HepG2 (cell line): ENCODE measurements around the gene DLST.

Source experiments
- ADNP ChIP-seq: sonication (generic); formaldehyde crosslinking; IDR thresholded peaks from 2 replicates; pipeline ENCODE4 v1.4.0; 2020; ENCODE audit warnings: missing genetic modification reagents
- EZH2 ChIP-seq: conservative IDR thresholded peaks from 2 replicates; pipeline ENCODE4 v1.6.1; 2012; ENCODE audit warnings: mild to moderate bottlenecking, low read depth, low read length, moderate library complexity
- MYC ChIP-seq: sonication (generic); formaldehyde crosslinking; IDR thresholded peaks from 2 replicates; pipeline ENCODE4 v1.9.0; 2021; ENCODE audit warnings: missing genetic modification reagents, borderline replicate concordance
- POLR2A ChIP-seq, 2 experiments: IDR thresholded peaks; 2 replicates each; pipeline ENCODE4 v1.6.1; 2011; ENCODE audit warnings: low read depth in 2 of 2, low read length in 2 of 2, mild to moderate bottlenecking in 1 of 2, moderate library complexity in 1 of 2; ENCODE audit not compliant: insufficient read depth in 1 of 2
- SAP130 ChIP-seq: IDR thresholded peaks from 2 replicates; pipeline ENCODE4 v1.6.1; 2016; ENCODE audit warnings: low read depth
- TCF7L2 ChIP-seq: IDR thresholded peaks from 2 replicates; pipeline ENCODE4 v1.6.1; 2011; ENCODE audit warnings: mild to moderate bottlenecking, low read depth, low read length, moderate library complexity
- ZFAT ChIP-seq: sonication (generic); formaldehyde crosslinking; conservative IDR thresholded peaks from 2 replicates; pipeline ENCODE4 v1.8.1; 2023; ENCODE audit warnings: missing genetic modification reagents, inconsistent platforms
- ZNF496 ChIP-seq: sonication (generic); formaldehyde crosslinking; IDR thresholded peaks from 2 replicates; pipeline ENCODE4 v1.8.1; 2023; ENCODE audit warnings: mild to moderate bottlenecking, moderate library complexity, missing genetic modification reagents; ENCODE audit not compliant: insufficient replicate concordance
- ZNF678 ChIP-seq: sonication (generic); formaldehyde crosslinking; IDR thresholded peaks from 2 replicates; pipeline ENCODE4 v1.4.0; 2020; ENCODE audit warnings: mild to moderate bottlenecking, missing genetic modification reagents
- TF ChIP-seq, protein P1 (sequence below): sonication (generic); formaldehyde crosslinking; IDR thresholded peaks from 2 replicates; pipeline ENCODE4 v1.5.0; 2020; ENCODE audit warnings: mild to moderate bottlenecking, missing genetic modification reagents, moderate library complexity
- TF ChIP-seq, protein P2 (sequence below): sonication (generic); formaldehyde crosslinking; IDR thresholded peaks from 2 replicates; pipeline ENCODE4 v1.4.0; 2020; ENCODE audit warnings: missing genetic modification reagents
- TF ChIP-seq, protein P3 (sequence below): IDR thresholded peaks from 2 replicates; pipeline ENCODE4 v1.6.1; 2012; ENCODE audit warnings: inconsistent platforms
- TF ChIP-seq, protein P4 (sequence below): sonication (generic); formaldehyde crosslinking; IDR thresholded peaks from 2 replicates; pipeline ENCODE4 v1.8.1; 2023; ENCODE audit warnings: mild to moderate bottlenecking, missing genetic modification reagents
- TF ChIP-seq, protein P5 (sequence below): sonication (generic); formaldehyde crosslinking; IDR thresholded peaks from 2 replicates; pipeline ENCODE4 v1.4.0; 2020; ENCODE audit warnings: missing genetic modification reagents

DNA sequence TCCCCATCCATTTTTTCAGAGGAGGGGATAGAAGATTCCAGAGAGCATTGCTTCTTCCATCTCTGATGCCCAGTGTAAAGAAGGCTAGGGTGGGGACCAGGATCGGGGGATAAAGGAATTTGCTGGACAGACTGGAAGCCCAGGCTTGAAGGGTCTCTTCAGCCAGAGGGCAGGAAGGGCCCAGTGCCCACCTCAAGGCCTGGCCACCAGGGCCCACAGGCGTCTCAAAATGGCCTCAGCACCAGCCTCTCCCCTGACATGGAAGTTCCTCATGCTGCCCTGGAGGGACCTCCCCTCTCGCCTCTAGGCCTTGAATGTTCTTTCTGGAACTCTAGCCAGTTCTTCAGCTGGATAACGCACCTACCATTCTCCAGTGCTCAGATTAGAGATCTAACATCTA is 38.6 kb downstream of the DLST start:
- TF ChIP-seq ADNP (CRISPR knock-in tag) (no peak), POLR2A (IDR thresholded peaks at IDR 0.05; ENCODE audit: insufficient read depth in 1 of 2, low read depth in 2 of 2, low read length in 2 of 2) (no peak), ZNF496 (no peak), MYC (CRISPR knock-in tag) (no peak), SAP130 (CRISPR knock-in tag) (no peak), ZNF678 (no peak), EZH2 (no peak), ZFAT (CRISPR knock-in tag) (no peak), TCF7L2 (no peak)
- TF ChIP-seq, protein P1, sequence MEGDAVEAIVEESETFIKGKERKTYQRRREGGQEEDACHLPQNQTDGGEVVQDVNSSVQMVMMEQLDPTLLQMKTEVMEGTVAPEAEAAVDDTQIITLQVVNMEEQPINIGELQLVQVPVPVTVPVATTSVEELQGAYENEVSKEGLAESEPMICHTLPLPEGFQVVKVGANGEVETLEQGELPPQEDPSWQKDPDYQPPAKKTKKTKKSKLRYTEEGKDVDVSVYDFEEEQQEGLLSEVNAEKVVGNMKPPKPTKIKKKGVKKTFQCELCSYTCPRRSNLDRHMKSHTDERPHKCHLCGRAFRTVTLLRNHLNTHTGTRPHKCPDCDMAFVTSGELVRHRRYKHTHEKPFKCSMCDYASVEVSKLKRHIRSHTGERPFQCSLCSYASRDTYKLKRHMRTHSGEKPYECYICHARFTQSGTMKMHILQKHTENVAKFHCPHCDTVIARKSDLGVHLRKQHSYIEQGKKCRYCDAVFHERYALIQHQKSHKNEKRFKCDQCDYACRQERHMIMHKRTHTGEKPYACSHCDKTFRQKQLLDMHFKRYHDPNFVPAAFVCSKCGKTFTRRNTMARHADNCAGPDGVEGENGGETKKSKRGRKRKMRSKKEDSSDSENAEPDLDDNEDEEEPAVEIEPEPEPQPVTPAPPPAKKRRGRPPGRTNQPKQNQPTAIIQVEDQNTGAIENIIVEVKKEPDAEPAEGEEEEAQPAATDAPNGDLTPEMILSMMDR (CRISPR knock-in tag): no peak
- TF ChIP-seq, protein P2, sequence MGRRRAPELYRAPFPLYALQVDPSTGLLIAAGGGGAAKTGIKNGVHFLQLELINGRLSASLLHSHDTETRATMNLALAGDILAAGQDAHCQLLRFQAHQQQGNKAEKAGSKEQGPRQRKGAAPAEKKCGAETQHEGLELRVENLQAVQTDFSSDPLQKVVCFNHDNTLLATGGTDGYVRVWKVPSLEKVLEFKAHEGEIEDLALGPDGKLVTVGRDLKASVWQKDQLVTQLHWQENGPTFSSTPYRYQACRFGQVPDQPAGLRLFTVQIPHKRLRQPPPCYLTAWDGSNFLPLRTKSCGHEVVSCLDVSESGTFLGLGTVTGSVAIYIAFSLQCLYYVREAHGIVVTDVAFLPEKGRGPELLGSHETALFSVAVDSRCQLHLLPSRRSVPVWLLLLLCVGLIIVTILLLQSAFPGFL: no peak
- TF ChIP-seq, protein P3, sequence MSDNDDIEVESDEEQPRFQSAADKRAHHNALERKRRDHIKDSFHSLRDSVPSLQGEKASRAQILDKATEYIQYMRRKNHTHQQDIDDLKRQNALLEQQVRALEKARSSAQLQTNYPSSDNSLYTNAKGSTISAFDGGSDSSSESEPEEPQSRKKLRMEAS: no peak
- TF ChIP-seq, protein P4, sequence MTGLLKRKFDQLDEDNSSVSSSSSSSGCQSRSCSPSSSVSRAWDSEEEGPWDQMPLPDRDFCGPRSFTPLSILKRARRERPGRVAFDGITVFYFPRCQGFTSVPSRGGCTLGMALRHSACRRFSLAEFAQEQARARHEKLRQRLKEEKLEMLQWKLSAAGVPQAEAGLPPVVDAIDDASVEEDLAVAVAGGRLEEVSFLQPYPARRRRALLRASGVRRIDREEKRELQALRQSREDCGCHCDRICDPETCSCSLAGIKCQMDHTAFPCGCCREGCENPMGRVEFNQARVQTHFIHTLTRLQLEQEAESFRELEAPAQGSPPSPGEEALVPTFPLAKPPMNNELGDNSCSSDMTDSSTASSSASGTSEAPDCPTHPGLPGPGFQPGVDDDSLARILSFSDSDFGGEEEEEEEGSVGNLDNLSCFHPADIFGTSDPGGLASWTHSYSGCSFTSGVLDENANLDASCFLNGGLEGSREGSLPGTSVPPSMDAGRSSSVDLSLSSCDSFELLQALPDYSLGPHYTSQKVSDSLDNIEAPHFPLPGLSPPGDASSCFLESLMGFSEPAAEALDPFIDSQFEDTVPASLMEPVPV (CRISPR knock-in tag): no peak
- TF ChIP-seq, protein P5, sequence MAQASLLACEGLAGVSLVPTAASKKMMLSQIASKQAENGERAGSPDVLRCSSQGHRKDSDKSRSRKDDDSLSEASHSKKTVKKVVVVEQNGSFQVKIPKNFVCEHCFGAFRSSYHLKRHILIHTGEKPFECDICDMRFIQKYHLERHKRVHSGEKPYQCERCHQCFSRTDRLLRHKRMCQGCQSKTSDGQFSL (CRISPR knock-in tag): no peak
